ENCODE results near the gene ASB5. TPM values are rescaled to one million over a fixed set of nuclear protein-coding genes. Genes with fewer than 3 reads are reported as not detected.

The ASB5 gene
- total and polyA plus RNA-seq, 2 of the 8 experiments (the other 6 are each of a cell fraction or from before 2014, with no cell fraction given): 0.02 TPM; not detected in 1

DNA sequence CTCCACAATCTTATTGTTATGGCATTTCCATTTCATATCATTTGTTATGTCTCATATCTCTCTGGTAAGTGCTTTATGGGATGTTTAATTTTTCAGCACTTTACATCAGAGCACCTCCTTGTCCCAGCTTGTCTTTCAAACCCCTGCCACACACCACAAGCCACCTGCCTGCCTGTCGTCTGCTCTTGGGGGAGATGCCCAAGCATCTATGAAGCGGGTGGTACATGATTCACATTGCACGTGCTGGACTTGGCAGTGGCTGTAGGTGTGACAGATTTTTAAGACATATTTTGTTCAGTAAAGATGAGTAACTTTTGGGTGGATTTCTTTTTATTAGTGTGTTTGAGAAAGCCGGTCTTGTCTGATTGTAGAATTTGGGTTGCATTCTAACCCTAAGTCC is 59.5 kb downstream of the ASB5 start (continued):
- TF ChIP-seq, protein P1, sequence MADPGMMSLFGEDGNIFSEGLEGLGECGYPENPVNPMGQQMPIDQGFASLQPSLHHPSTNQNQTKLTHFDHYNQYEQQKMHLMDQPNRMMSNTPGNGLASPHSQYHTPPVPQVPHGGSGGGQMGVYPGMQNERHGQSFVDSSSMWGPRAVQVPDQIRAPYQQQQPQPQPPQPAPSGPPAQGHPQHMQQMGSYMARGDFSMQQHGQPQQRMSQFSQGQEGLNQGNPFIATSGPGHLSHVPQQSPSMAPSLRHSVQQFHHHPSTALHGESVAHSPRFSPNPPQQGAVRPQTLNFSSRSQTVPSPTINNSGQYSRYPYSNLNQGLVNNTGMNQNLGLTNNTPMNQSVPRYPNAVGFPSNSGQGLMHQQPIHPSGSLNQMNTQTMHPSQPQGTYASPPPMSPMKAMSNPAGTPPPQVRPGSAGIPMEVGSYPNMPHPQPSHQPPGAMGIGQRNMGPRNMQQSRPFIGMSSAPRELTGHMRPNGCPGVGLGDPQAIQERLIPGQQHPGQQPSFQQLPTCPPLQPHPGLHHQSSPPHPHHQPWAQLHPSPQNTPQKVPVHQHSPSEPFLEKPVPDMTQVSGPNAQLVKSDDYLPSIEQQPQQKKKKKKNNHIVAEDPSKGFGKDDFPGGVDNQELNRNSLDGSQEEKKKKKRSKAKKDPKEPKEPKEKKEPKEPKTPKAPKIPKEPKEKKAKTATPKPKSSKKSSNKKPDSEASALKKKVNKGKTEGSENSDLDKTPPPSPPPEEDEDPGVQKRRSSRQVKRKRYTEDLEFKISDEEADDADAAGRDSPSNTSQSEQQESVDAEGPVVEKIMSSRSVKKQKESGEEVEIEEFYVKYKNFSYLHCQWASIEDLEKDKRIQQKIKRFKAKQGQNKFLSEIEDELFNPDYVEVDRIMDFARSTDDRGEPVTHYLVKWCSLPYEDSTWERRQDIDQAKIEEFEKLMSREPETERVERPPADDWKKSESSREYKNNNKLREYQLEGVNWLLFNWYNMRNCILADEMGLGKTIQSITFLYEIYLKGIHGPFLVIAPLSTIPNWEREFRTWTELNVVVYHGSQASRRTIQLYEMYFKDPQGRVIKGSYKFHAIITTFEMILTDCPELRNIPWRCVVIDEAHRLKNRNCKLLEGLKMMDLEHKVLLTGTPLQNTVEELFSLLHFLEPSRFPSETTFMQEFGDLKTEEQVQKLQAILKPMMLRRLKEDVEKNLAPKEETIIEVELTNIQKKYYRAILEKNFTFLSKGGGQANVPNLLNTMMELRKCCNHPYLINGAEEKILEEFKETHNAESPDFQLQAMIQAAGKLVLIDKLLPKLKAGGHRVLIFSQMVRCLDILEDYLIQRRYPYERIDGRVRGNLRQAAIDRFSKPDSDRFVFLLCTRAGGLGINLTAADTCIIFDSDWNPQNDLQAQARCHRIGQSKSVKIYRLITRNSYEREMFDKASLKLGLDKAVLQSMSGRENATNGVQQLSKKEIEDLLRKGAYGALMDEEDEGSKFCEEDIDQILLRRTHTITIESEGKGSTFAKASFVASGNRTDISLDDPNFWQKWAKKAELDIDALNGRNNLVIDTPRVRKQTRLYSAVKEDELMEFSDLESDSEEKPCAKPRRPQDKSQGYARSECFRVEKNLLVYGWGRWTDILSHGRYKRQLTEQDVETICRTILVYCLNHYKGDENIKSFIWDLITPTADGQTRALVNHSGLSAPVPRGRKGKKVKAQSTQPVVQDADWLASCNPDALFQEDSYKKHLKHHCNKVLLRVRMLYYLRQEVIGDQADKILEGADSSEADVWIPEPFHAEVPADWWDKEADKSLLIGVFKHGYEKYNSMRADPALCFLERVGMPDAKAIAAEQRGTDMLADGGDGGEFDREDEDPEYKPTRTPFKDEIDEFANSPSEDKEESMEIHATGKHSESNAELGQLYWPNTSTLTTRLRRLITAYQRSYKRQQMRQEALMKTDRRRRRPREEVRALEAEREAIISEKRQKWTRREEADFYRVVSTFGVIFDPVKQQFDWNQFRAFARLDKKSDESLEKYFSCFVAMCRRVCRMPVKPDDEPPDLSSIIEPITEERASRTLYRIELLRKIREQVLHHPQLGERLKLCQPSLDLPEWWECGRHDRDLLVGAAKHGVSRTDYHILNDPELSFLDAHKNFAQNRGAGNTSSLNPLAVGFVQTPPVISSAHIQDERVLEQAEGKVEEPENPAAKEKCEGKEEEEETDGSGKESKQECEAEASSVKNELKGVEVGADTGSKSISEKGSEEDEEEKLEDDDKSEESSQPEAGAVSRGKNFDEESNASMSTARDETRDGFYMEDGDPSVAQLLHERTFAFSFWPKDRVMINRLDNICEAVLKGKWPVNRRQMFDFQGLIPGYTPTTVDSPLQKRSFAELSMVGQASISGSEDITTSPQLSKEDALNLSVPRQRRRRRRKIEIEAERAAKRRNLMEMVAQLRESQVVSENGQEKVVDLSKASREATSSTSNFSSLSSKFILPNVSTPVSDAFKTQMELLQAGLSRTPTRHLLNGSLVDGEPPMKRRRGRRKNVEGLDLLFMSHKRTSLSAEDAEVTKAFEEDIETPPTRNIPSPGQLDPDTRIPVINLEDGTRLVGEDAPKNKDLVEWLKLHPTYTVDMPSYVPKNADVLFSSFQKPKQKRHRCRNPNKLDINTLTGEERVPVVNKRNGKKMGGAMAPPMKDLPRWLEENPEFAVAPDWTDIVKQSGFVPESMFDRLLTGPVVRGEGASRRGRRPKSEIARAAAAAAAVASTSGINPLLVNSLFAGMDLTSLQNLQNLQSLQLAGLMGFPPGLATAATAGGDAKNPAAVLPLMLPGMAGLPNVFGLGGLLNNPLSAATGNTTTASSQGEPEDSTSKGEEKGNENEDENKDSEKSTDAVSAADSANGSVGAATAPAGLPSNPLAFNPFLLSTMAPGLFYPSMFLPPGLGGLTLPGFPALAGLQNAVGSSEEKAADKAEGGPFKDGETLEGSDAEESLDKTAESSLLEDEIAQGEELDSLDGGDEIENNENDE (IDR thresholded peaks at IDR 0.05; ENCODE audit: insufficient replicate concordance, low read length): no peak
- TF ChIP-seq, protein P2, sequence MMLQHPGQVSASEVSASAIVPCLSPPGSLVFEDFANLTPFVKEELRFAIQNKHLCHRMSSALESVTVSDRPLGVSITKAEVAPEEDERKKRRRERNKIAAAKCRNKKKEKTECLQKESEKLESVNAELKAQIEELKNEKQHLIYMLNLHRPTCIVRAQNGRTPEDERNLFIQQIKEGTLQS (IDR thresholded peaks at IDR 0.05; ENCODE audit: insufficient read depth, low read depth, low read length): no peak

Data from H1 (cell line).